ENCODE results near the gene ARHGAP8.

- TF ChIP-seq CTCF (IDR thresholded peaks at IDR 0.05; ENCODE audit: poor library complexity, severe bottlenecking) (no peak), RAD21 (conservative IDR thresholded peaks at IDR 0.05) (no peak)
Measured at GRCh38 chr22:44892243-44892642, 139.9 kb downstream of the ARHGAP8 start.

All from neural cell (in vitro differentiated cells).